HepG2 (cell line): ENCODE data around the gene STX8. TPM values are rescaled to one million over a fixed set of nuclear protein-coding genes. Genes with fewer than 3 reads are reported as not detected.

Experiments used
- ATAC-seq: fragments of 200-7000 bp; cut with Tn5 transposase; 3 replicates; pipeline ENCODE4 v1.9.1; 2020; ENCODE audit warnings: mild to moderate bottlenecking, moderate library complexity
- BruUV-seq: library from RNA; stranded (reverse); fragments of 400-500 nt; replicated peaks from 2 replicates; lab custom pipeline; 2021; lab: Mats Ljungman, UMichigan
- CTCF ChIA-PET: fragments of 300-600 bp; formaldehyde crosslinking; extraction: SDS; loops from one replicate; lab custom pipeline; 2021; ENCODE audit warnings: low total read pairs, inconsistent platforms, low intra/inter-chr PET ratio; lab: Yijun Ruan, JAX
- POLR2A ChIA-PET: fragments of 350-600 bp; sonication (Branson Sonifier 250); formaldehyde crosslinking; loops from one replicate; lab custom pipeline; 2020; ENCODE audit warnings: antibody characterized with exemption, inconsistent platforms; lab: Yijun Ruan, JAX
- DNase-seq: peaks from one replicate; pipeline ENCODE4 v3.0.0-alpha.2; 2015; ENCODE audit warnings: low spot score
- FAIRE-seq: peaks from 3 replicates; lab custom pipeline; 2011; peaks lifted over from hg19 to GRCh38; lab: Jason Lieb, UNC
- H2AFZ ChIP-seq: one replicate; pipeline ENCODE4 v1.6.1; 2011; ENCODE audit warnings: low read length, inconsistent platforms
- H3K27ac ChIP-seq: fragments of 300-600 bp; 3 replicates; pipeline ENCODE4 v1.8.0; 2011; ENCODE audit warnings: mixed run types, mild to moderate bottlenecking, mixed read lengths, low read length, inconsistent platforms; ENCODE audit not compliant: insufficient read depth; ENCODE audit errors: extremely low read length
- H3K27me3 ChIP-seq, 2 experiments: fragments of 200-600 bp in 1 of 2; 2 replicates in 1 of 2; 3 replicates in 1 of 2; pipeline versions ENCODE4 v1.6.0 to v1.8.0; 2011; ENCODE audit warnings: low read length in 2 of 2, mild to moderate bottlenecking in 2 of 2, moderate library complexity in 2 of 2, inconsistent platforms in 1 of 2; ENCODE audit not compliant: insufficient read depth in 2 of 2, control insufficient read depth in 1 of 2
- H3K36me3 ChIP-seq, 2 experiments: fragments of 200-600 bp in 1 of 2; replicated peaks in 1 of 2; 2 replicates in 1 of 2; 3 replicates in 1 of 2; pipeline versions ENCODE4 v1.5.1 to v1.8.0; 2011; ENCODE audit warnings: low read length in 2 of 2, inconsistent platforms in 1 of 2; ENCODE audit not compliant: insufficient read depth in 2 of 2, control insufficient read depth in 1 of 2
- H3K4me1 ChIP-seq: 2 replicates; pipeline ENCODE4 v1.5.1; 2012; ENCODE audit warnings: low read length, inconsistent platforms; ENCODE audit not compliant: insufficient read depth
- H3K4me2 ChIP-seq: 2 replicates; pipeline ENCODE4 v1.6.0; 2011; ENCODE audit warnings: low read depth, low read length, inconsistent platforms
- H3K4me3 ChIP-seq, 3 experiments: fragments of 200-600 bp in 1 of 3; sonication (generic), shearing (Covaris generic) in 1 of 3; replicated peaks in 1 of 3; 2 replicates each; pipeline ENCODE4 v1.5.1; 2011 to 2016; ENCODE audit warnings: low read length in 3 of 3, inconsistent platforms in 2 of 3, low read depth in 2 of 3, mild to moderate bottlenecking in 2 of 3, control low read depth in 1 of 3, mixed read lengths in 1 of 3; ENCODE audit not compliant: insufficient read depth in 1 of 3
- H3K79me2 ChIP-seq: one replicate; pipeline ENCODE4 v1.6.1; 2011; ENCODE audit warnings: low read length, inconsistent platforms; ENCODE audit not compliant: insufficient read depth
- H3K9ac ChIP-seq: 2 replicates; pipeline ENCODE4 v1.6.0; 2011; ENCODE audit warnings: mild to moderate bottlenecking, low read depth, low read length, inconsistent platforms; ENCODE audit not compliant: insufficient read depth
- H3K9me3 ChIP-seq: 2 replicates; pipeline ENCODE4 v1.5.1; 2012; ENCODE audit warnings: mild to moderate bottlenecking, low read length
- H4K20me1 ChIP-seq: 2 replicates; pipeline ENCODE4 v1.6.0; 2011; ENCODE audit warnings: inconsistent platforms, mild to moderate bottlenecking, low read length, moderate library complexity; ENCODE audit not compliant: insufficient read depth
- FOXC1 ChIP-seq: sonication (generic); formaldehyde crosslinking; IDR thresholded peaks from 2 replicates; pipeline ENCODE4 v1.8.0; 2022; ENCODE audit warnings: mild to moderate bottlenecking, missing genetic modification reagents, borderline replicate concordance
- HOXA3 ChIP-seq: sonication (generic); formaldehyde crosslinking; IDR thresholded peaks from 2 replicates; pipeline ENCODE4 v1.5.0; 2020; ENCODE audit warnings: missing genetic modification reagents
- KDM4B ChIP-seq: sonication (generic); formaldehyde crosslinking; IDR thresholded peaks from 2 replicates; pipeline ENCODE4 v1.4.0; 2020; ENCODE audit warnings: missing genetic modification reagents
- NFIC ChIP-seq: IDR thresholded peaks from 2 replicates; pipeline ENCODE4 v1.6.1; 2012; ENCODE audit warnings: mild to moderate bottlenecking, low read length, inconsistent platforms
- SP140L ChIP-seq: sonication (generic); formaldehyde crosslinking; IDR thresholded peaks from 2 replicates; pipeline ENCODE4 v1.4.0; 2020; ENCODE audit warnings: missing genetic modification reagents, borderline replicate concordance
- TMF1 ChIP-seq: sonication (generic); formaldehyde crosslinking; IDR thresholded peaks from 2 replicates; pipeline ENCODE4 v1.8.1; 2022; ENCODE audit warnings: low read depth, missing genetic modification reagents
- TOPORS ChIP-seq: sonication (generic); formaldehyde crosslinking; IDR thresholded peaks from 2 replicates; pipeline ENCODE4 v1.8.0; 2023; ENCODE audit warnings: mild to moderate bottlenecking, missing genetic modification reagents
- TP53 ChIP-seq: sonication (generic); formaldehyde crosslinking; conservative IDR thresholded peaks from 2 replicates; pipeline ENCODE4 v1.4.0; 2020; ENCODE audit warnings: missing genetic modification reagents
- ZFY ChIP-seq: sonication (generic); formaldehyde crosslinking; IDR thresholded peaks from 2 replicates; pipeline ENCODE4 v1.4.0; 2020; ENCODE audit warnings: missing genetic modification reagents
- ZMAT3 ChIP-seq: sonication (generic); formaldehyde crosslinking; conservative IDR thresholded peaks from 2 replicates; pipeline ENCODE4 v1.7.0; 2021; ENCODE audit warnings: missing genetic modification reagents
- ZNF329 ChIP-seq: sonication (generic); formaldehyde crosslinking; IDR thresholded peaks from 2 replicates; pipeline ENCODE4 v1.9.0; 2021; ENCODE audit warnings: low read depth, mild to moderate bottlenecking, missing genetic modification reagents
- WGBS: methylation state at CpG from one replicate; pipeline ENCODE4 v1.1.6; 2017; ENCODE audit warnings: low lambda C conversion rate; 5-methylcytosine and 5-hydroxymethylcytosine counted together
- in situ Hi-C: cut with HindIII; loops from 2 replicates; pipeline ENCODE4 v1.10.0; 2017; ENCODE audit warnings: low pct_unique_long_range_greater_than_20kb; ENCODE audit not compliant: extremely low pct_ligation_motif_present
- intact Hi-C: fragments of 100-400 bp; cut with micrococcal nuclease; formaldehyde crosslinking; loops from one replicate; pipeline ENCODE4 v1.10.0; 2022; ENCODE audit not compliant: unreplicated experiment
- polyA plus RNA-seq, 8 experiments: library from polyadenylated mRNA; depleted of rRNA in 3 of 8; stranded (reverse) in 7 of 8; unstranded in 1 of 8; fragments of >200 nt; fragmentation: Illumina TruSeq in 4 of 8; extraction: Trizol in 4 of 8; gene quantifications; 2 replicates each; pipeline versions ENCODE4 v1.2.1 to v1.2.3, GENCODE V29; 2011 to 2016; ENCODE audit warnings: low read depth in 4 of 8, missing spikeins in 1 of 8, mixed read lengths in 1 of 8; ENCODE audit not compliant: insufficient read depth in 1 of 8
- total RNA-seq, 5 experiments: library from RNA; depleted of rRNA; stranded (reverse); fragments of >200 nt; fragmentation: Illumina TruSeq; extraction: Trizol; gene quantifications; 2 replicates each; pipeline ENCODE4 v1.2.3, GENCODE V29; 2016; ENCODE audit warnings: low read depth in 1 of 5

The STX8 gene
- total and polyA plus RNA-seq, 2 of the 13 experiments (the other 11 are each of a cell fraction or from before 2014, with no cell fraction given): 36.4 to 53.6 TPM

DNA sequence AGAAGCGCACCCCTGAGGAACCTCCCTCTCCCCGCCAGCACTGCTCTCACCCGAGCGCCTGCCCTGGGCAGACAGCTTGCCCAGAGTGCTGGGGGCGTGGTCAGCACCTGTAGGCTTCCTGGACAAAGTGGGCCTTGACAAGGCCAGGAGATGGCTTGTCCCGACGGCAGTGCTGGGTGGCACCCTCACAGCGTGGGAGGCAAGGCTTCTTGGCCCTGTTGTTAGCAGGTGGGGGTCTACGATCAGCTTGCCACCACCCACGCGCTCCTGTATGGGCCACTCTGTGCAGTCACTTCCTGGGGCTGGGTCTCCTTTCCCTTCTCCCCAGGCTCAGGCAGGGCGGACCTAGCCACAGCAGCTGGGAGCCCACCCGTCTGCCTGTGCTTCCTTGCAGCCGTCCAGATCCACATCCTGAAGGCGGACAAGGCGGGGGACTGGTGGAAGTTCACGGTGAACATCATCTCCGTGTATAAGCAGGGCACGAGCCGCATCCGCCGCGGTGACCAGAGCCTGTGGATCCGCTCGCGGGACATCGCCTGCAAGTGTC, 336.3 kb downstream of the STX8 start (continued):
- TF ChIP-seq TMF1 (no peak), NFIC (no peak), SP140L (CRISPR knock-in tag) (no peak), FOXC1 (CRISPR knock-in tag) (no peak), TP53 (no peak), ZNF329 (CRISPR knock-in tag) (no peak), KDM4B (no peak), ZFY (CRISPR knock-in tag) (no peak)

DNA sequence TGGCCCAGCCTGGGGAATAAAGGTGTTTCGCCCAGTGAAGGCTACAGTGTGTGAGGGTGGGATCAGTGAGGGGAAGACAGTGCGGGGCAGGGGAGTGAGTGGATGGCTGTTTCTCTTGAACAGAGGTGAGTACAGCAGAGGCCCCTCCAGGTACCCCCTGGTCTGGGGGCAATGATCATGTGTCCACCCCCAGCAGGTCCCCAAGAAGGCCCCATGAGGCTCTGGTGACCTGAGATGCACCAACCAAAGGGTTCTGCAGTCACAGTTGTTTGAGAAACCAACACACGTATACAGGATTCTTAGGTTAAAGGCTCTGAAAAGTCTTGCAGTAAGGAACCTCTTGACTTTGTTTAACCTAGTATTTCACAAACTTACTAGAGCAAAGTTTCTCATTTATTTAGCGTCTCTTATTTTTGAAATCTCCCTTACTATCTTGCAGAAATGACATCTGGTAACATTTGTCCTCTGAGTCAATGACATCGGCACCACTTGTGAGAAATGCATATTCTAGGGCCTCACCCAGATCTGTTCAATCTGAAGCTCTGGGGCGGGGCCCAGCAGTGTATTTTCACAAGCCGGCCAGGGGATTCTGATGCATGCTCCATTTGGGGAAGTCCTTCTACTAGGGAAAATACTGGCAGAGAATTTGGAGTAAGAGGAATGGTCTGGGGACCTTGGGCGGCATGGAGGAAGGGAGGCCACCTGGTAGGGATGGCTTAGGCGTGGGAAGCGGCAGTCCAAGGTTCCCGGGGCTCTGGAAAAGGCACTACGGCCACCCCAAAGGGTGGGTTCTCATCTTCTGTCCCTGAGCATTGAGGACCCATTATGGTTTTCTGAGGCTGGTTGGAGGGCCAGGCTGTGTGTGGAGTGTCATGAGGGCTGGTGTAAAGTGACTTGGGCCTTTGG, 337.0 kb downstream of the STX8 start:
- CTCF ChIA-PET: no interaction called here
- no peaks in the 10 kb centered on the region for H3K79me2 ChIP-seq
- 0 out of 2 replicates have a peak, but pooled peaks have one; percentile 2 for TF ChIP-seq HOXA3
- TF ChIP-seq ZMAT3 (CRISPR knock-in tag): no peak
- no peak for TF ChIP-seq TOPORS (CRISPR knock-in tag)
- TF ChIP-seq, all 625 proteins: peak for 1
- H3K36me3 ChIP-seq: no peaks in the 10 kb centered on the region
- no peaks in the 10 kb centered on the region for H3K9me3 ChIP-seq
- no peak overlapping the region for H2AFZ ChIP-seq
- POLR2A ChIA-PET: no interaction called here
- no peak for FAIRE-seq
- in situ Hi-C loops (no loop called here), intact Hi-C loops (no loop called here)
- H3K4me2 ChIP-seq: peak overlapping the region; percentile 63
- peaks cover 0 to 15% of the 10 kb centered on the region in 2 experiments; a peak in 1 of 5 replicates for H3K27me3 ChIP-seq
- peak; percentile 9; the same call in 2 of the 3 replicates for ATAC-seq
- WGBS: 69% methylated on average over 12 of the region's 12 CpGs
- H3K4me3 ChIP-seq: peak overlapping the region in 1 of 3 experiments; percentile 26; a peak in 1 of 6 replicates
- no TSS peak for BruUV-seq
- no peak overlapping the region for H3K27ac ChIP-seq
- H3K4me1 ChIP-seq: peaks cover 48% of the 10 kb centered on the region
- DNase-seq: no peak
- H4K20me1 ChIP-seq: no peaks in the 10 kb centered on the region
- H3K9ac ChIP-seq: peak overlapping the region; percentile 32
